ENCODE measurements around the gene FAF2. TPM values are rescaled to one million over a fixed set of nuclear protein-coding genes. Genes with fewer than 3 reads are reported as not detected.
A peak's percentile ranks its signal among the peaks of the same experiment; 100 is the strongest.

The FAF2 gene, protein sequence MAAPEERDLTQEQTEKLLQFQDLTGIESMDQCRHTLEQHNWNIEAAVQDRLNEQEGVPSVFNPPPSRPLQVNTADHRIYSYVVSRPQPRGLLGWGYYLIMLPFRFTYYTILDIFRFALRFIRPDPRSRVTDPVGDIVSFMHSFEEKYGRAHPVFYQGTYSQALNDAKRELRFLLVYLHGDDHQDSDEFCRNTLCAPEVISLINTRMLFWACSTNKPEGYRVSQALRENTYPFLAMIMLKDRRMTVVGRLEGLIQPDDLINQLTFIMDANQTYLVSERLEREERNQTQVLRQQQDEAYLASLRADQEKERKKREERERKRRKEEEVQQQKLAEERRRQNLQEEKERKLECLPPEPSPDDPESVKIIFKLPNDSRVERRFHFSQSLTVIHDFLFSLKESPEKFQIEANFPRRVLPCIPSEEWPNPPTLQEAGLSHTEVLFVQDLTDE
- total RNA-seq (2021): 42.4 and 44.4 TPM in 2 replicates
- long read RNA-seq, full-length matches to known transcripts: 81 of 145 reads
- long read RNA-seq, partial matches to known transcripts: 47 of 145 reads
- long read RNA-seq, other reads (novel, unspliced or antisense): 17 of 145 reads

DNA sequence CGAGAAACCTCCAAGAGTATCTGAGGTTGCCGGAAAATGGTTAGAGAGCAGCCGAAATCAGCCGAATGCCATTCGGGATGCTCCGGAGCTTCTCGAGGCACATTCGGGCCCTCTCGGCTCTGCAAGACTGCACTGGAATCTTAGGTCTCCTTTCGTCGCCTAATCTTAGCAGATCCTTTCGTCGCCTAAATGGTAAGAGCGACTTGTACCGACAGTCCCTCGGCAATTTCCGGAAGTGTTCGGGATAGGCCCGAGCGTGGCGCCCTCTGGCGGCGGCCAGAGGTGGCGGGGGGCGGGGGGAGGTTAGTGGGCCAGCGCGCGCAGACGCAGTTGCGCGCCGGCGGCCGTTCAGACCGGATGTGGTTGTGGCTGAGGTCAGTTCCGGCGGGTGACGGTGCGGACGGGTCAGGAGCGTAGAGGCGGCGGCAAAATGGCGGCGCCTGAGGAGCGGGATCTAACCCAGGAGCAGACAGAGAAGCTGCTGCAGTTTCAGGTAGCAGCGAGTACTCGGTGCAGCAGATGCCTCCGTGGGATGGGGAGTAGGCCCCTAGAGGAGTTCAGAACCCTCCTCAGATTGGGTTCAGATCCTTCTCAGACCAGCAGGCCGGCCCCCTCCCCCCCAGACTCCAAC is at the start of gene FAF2:
Gene FAF2, plus strand, starts transcription at position 408 of the 631 bp plus-strand sequence. Its CDS starts 23 bp downstream, at position 431.
- Histone ChIP-seq H4K91ac (ENCODE audit: insufficient read length, low read depth, low read length) (peak within 1 kb of the TSS; percentile 62), H3K79me1 (ENCODE audit: insufficient read depth, low read depth, low read length, poor library complexity, severe bottlenecking) (peaks cover 10% of the 10 kb centered on the region), H3K23me2 (ENCODE audit: insufficient read length, low read depth, low read length, poor library complexity, severe bottlenecking) (peaks cover 8% of the 10 kb centered on the region), H3K4ac (ENCODE audit: low read depth, low read length) (peak within 1 kb of the TSS; percentile 72), H4K8ac (replicated peaks; ENCODE audit: insufficient read length, low read depth, low read length) (peak within 1 kb of the TSS; percentile 94), H3K79me2 (ENCODE audit: insufficient read depth, low read length) (peaks cover 8% of the 10 kb centered on the region; the same call in 1 of the 2 replicates), H2AK5ac (ENCODE audit: insufficient read length, low read length) (no peak within 1 kb of the TSS), H3K9me3 (ENCODE audit: control insufficient read depth, low read depth, low read length) (no peaks in the 10 kb centered on the region), H3K4me1 (ENCODE audit: insufficient read depth, low read length) (no peaks in the 10 kb centered on the region), H3K14ac (ENCODE audit: insufficient read depth, low read length) (peak within 1 kb of the TSS; percentile 100), H3K56ac (ENCODE audit: insufficient read length, low read depth, low read length) (peak within 1 kb of the TSS; percentile 96), H3T11ph (ENCODE audit: low read length) (peak within 1 kb of the TSS; percentile 75), H3K9ac (ENCODE audit: extremely low read depth, insufficient read length, low read length) (peak within 1 kb of the TSS; percentile 99), H3K27me3 (ENCODE audit: insufficient read depth, low read length) (no peaks in the 10 kb centered on the region), H2AFZ (ENCODE audit: low read length) (no peak within 1 kb of the TSS), H4K5ac (ENCODE audit: insufficient read length, low read depth, low read length) (peak within 1 kb of the TSS; percentile 87), H2BK15ac (ENCODE audit: low read depth, low read length) (no peak within 1 kb of the TSS), H2BK20ac (ENCODE audit: low read depth, low read length, poor library complexity, severe bottlenecking) (no peak within 1 kb of the TSS), H2BK5ac (ENCODE audit: insufficient read length, low read length) (peak within 1 kb of the TSS; percentile 97), H3K4me2 (ENCODE audit: insufficient read depth, insufficient read length, low read length) (peak within 1 kb of the TSS; percentile 88), H3K18ac (ENCODE audit: insufficient read length, low read depth, low read length) (peak within 1 kb of the TSS; percentile 99), H3K23ac (ENCODE audit: insufficient read length, low read depth, low read length) (peak within 1 kb of the TSS; percentile 64), H2BK12ac (ENCODE audit: insufficient read length, low read depth, low read length) (peak within 1 kb of the TSS; percentile 77), H2BK120ac (ENCODE audit: low read depth, low read length, poor library complexity, severe bottlenecking) (peak within 1 kb of the TSS; percentile 98), H3K27ac (ENCODE audit: insufficient read length, low read depth, low read length) (peak within 1 kb of the TSS; percentile 74), H4K20me1 (ENCODE audit: control insufficient read depth, insufficient read depth, insufficient read length) (no peaks in the 10 kb centered on the region)
- H3K36me3 Mint-ChIP-seq (ENCODE audit: insufficient read depth in 1 of 3, low read depth in 3 of 3): peaks cover 2 to 11% (median 7%) of the 10 kb centered on the region in 3 experiments; a peak in 5 of 7 replicates
- peak; percentile 98 for DNase-seq
- H3K27ac Mint-ChIP-seq: peak within 1 kb of the TSS; percentile 100
- TF ChIP-seq, protein P1, sequence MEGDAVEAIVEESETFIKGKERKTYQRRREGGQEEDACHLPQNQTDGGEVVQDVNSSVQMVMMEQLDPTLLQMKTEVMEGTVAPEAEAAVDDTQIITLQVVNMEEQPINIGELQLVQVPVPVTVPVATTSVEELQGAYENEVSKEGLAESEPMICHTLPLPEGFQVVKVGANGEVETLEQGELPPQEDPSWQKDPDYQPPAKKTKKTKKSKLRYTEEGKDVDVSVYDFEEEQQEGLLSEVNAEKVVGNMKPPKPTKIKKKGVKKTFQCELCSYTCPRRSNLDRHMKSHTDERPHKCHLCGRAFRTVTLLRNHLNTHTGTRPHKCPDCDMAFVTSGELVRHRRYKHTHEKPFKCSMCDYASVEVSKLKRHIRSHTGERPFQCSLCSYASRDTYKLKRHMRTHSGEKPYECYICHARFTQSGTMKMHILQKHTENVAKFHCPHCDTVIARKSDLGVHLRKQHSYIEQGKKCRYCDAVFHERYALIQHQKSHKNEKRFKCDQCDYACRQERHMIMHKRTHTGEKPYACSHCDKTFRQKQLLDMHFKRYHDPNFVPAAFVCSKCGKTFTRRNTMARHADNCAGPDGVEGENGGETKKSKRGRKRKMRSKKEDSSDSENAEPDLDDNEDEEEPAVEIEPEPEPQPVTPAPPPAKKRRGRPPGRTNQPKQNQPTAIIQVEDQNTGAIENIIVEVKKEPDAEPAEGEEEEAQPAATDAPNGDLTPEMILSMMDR (conservative IDR thresholded peaks at IDR 0.05): peak; percentile 99
- WGBS (ENCODE audit: extremely low coverage, insufficient read length, low lambda C conversion rate): no CpG with 5 or more reads among the region's 50 CpGs
- no peaks in the 10 kb centered on the region; a peak in 1 of 5 replicates for H3K9me3 Mint-ChIP-seq
- H3K27me3 Mint-ChIP-seq (ENCODE audit: low read depth): no peaks in the 10 kb centered on the region; the same call in 1 of the 2 replicates
- peaks cover 6 to 14% of the 10 kb centered on the region in 2 experiments for H3K4me1 Mint-ChIP-seq
- H3K4me3 Mint-ChIP-seq: peak within 1 kb of the TSS; percentile 97 to 98

Measured in H9 (cell line).